CD14-positive monocyte (primary cell): ENCODE results near the gene RAVER1. TPM values are rescaled to one million over a fixed set of nuclear protein-coding genes. Genes with fewer than 3 reads are reported as not detected.
A peak's percentile ranks its signal among the peaks of the same experiment; 100 is the strongest.

Source experiments
- DNase-seq, 3 donors: peaks; one replicate each; pipeline ENCODE4 v3.0.0-alpha.2; 2011 to 2022
- H2AFZ ChIP-seq: 2 replicates; pipeline ENCODE4 v1.6.0; 2012; ENCODE audit warnings: mild to moderate bottlenecking, low read depth, low read length, inconsistent platforms; ENCODE audit not compliant: insufficient read depth, poor library complexity, severe bottlenecking
- H3K27ac ChIP-seq, 2 donors: 1 replicate in 1 of 2; 2 replicates in 1 of 2; pipeline ENCODE4 v1.5.1; 2012 to 2013; ENCODE audit warnings: low read length in 2 of 2, control low read depth in 1 of 2, inconsistent platforms in 1 of 2, low read depth in 1 of 2, mild to moderate bottlenecking in 1 of 2
- H3K27me3 ChIP-seq, 2 donors: one replicate each; pipeline versions ENCODE4 v1.6.0 to v1.6.1; 2011 to 2013; ENCODE audit warnings: low read length in 2 of 2; ENCODE audit not compliant: control insufficient read depth in 2 of 2, insufficient read depth in 2 of 2
- H3K36me3 ChIP-seq, 2 donors: replicated peaks in 1 of 2; 1 replicate in 1 of 2; 2 replicates in 1 of 2; pipeline versions ENCODE4 v1.5.1 to v1.6.1; 2012 to 2013; ENCODE audit warnings: low read length in 2 of 2, control low read depth in 1 of 2, inconsistent platforms in 1 of 2, mild to moderate bottlenecking in 1 of 2; ENCODE audit not compliant: insufficient read depth in 2 of 2, control insufficient read depth in 1 of 2
- H3K4me1 ChIP-seq, 2 donors: 1 replicate in 1 of 2; 2 replicates in 1 of 2; pipeline versions ENCODE4 v1.5.1 to v1.6.1; 2012 to 2013; ENCODE audit warnings: low read length in 2 of 2, control low read depth in 1 of 2, inconsistent platforms in 1 of 2, mild to moderate bottlenecking in 1 of 2, moderate library complexity in 1 of 2; ENCODE audit not compliant: insufficient read depth in 2 of 2, control insufficient read depth in 1 of 2
- H3K4me2 ChIP-seq: replicated peaks from 2 replicates; pipeline ENCODE3; 2012; ENCODE audit warnings: low read length, moderate library complexity, mild to moderate bottlenecking; ENCODE audit not compliant: poor library complexity, severe bottlenecking; ENCODE audit errors: extremely low read depth
- H3K4me3 ChIP-seq, 3 experiments: fragments of 200-600 bp in 1 of 3; sonication (generic) in 1 of 3; replicated peaks in 1 of 3; 1 replicate in 2 of 3; 2 replicates in 1 of 3; pipeline ENCODE4 v1.5.1; 2011 to 2013; ENCODE audit warnings: low read length in 3 of 3, mild to moderate bottlenecking in 3 of 3, control low read depth in 2 of 3, low read depth in 2 of 3, inconsistent platforms in 1 of 3, moderate library complexity in 1 of 3
- H3K79me2 ChIP-seq: 2 replicates; pipeline ENCODE4 v1.6.0; 2012; ENCODE audit warnings: mild to moderate bottlenecking, control low read depth, inconsistent platforms, low read length, moderate library complexity; ENCODE audit not compliant: insufficient read depth
- H3K9ac ChIP-seq: 2 replicates; pipeline ENCODE4 v1.6.0; 2017; ENCODE audit warnings: low read length, mild to moderate bottlenecking; ENCODE audit not compliant: insufficient read depth, poor library complexity, severe bottlenecking
- H3K9me3 ChIP-seq, 2 donors: replicated peaks in 1 of 2; 1 replicate in 1 of 2; 2 replicates in 1 of 2; pipeline versions ENCODE4 v1.5.1 to v1.6.1; 2012 to 2013; ENCODE audit warnings: low read length in 2 of 2, control low read depth in 1 of 2; ENCODE audit not compliant: control insufficient read depth in 1 of 2, insufficient read depth in 1 of 2
- H4K20me1 ChIP-seq: 2 replicates; pipeline ENCODE4 v1.6.0; 2012; ENCODE audit warnings: mild to moderate bottlenecking, low read length, control low read depth, moderate library complexity; ENCODE audit not compliant: insufficient read depth
- H3K27ac Mint-ChIP-seq, 7 donors: one replicate each; pipeline ENCODE4 v1.8.0; 2020; ENCODE audit warnings: mild to moderate bottlenecking in 7 of 7, mixed read lengths in 7 of 7, moderate library complexity in 6 of 7, inconsistent platforms in 2 of 7
- H3K27me3 Mint-ChIP-seq, 3 donors: one replicate each; pipeline ENCODE4 v1.8.0; 2021 to 2022; ENCODE audit warnings: low read depth in 3 of 3, mild to moderate bottlenecking in 3 of 3, mixed read lengths in 3 of 3, moderate library complexity in 3 of 3, inconsistent platforms in 1 of 3
- H3K36me3 Mint-ChIP-seq, 2 donors: one replicate each; pipeline ENCODE4 v1.8.0; 2020; ENCODE audit warnings: mixed read lengths in 2 of 2, inconsistent platforms in 1 of 2, mild to moderate bottlenecking in 1 of 2
- H3K4me1 Mint-ChIP-seq: one replicate; pipeline ENCODE4 v1.8.0; 2020; ENCODE audit warnings: mild to moderate bottlenecking, mixed read lengths
- H3K4me3 Mint-ChIP-seq, 2 donors: one replicate each; pipeline ENCODE4 v1.8.0; 2020; ENCODE audit warnings: mild to moderate bottlenecking in 2 of 2, mixed read lengths in 2 of 2, moderate library complexity in 1 of 2
- H3K9me3 Mint-ChIP-seq, 7 donors: one replicate each; pipeline ENCODE4 v1.8.0; 2020 to 2022; ENCODE audit warnings: mixed read lengths in 7 of 7, mild to moderate bottlenecking in 6 of 7, moderate library complexity in 6 of 7, inconsistent platforms in 2 of 7
- WGBS: methylation state at CpG from one replicate; pipeline ENCODE4 v1.1.5; 2013; ENCODE audit warnings: missing lambda C conversion rate; ENCODE audit not compliant: insufficient coverage; 5-methylcytosine and 5-hydroxymethylcytosine counted together
- intact Hi-C, 2 donors: fragments of 100-400 bp; cut with micrococcal nuclease; formaldehyde crosslinking; loops; one replicate each; pipeline versions ENCODE4 v1.15.0 to v1.15.1; 2023
- polyA plus RNA-seq, 3 donors: library from polyadenylated mRNA; depleted of rRNA in 1 of 3; unstranded in 2 of 3; stranded (reverse) in 1 of 3; fragments of 300-500 nt in 2 of 3; fragments of >200 nt in 1 of 3; fragmentation: Illumina TruSeq in 2 of 3; gene quantifications; 1 replicate in 2 of 3; 2 replicates in 1 of 3; pipeline ENCODE4 v1.2.3, GENCODE V29; 2012 to 2021
- TF ChIP-seq, protein P1 (sequence below): fragments of 200-600 bp; IDR thresholded peaks from one replicate; pipeline ENCODE4 v1.8.0; 2022; ENCODE audit warnings: antibody characterized with exemption, mild to moderate bottlenecking

RAVER1 gene
- polyA plus RNA-seq, 3 donors: 6.0 to 20.7 (median 9.0) TPM

DNA sequence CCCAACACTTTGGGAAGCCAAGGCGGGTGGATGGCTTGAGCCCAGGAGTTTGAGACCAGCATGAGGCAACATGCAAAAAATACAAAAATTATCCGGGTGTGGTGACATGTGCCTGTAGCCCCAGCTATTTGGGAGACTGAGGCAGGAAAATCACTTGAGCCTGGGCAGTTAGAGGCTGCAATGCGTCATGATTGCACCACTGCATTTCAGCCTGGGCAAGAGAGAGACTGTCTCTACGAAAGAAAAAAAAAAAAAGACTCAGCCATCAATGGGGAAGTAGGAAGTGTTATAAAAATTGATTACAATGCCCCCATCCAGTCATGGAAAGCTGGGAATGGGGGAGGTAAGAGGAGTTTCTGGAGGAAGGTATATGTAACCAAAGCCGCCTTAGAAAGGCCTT is 41.6 kb upstream of the RAVER1 start:
- Histone ChIP-seq H3K4me1 (peaks cover 52 to 56% of the 10 kb centered on the region in 2 donors), H3K27ac (peak overlapping the region; percentile 30 to 40), H3K79me2 (peaks cover 63% of the 10 kb centered on the region), H4K20me1 (peaks cover 10% of the 10 kb centered on the region), H3K4me3 (no peak overlapping the region), H3K27me3 (no peaks in the 10 kb centered on the region), H3K4me2 (peak overlapping the region; percentile 11), H3K36me3 (peaks cover 35 to 36% of the 10 kb centered on the region in 2 donors), H3K9ac (no peak overlapping the region), H3K9me3 (no peaks in the 10 kb centered on the region), H2AFZ (no peak overlapping the region)
- WGBS: 50% methylated on average over 3 of the region's 5 CpGs
- no peaks in the 10 kb centered on the region for H3K9me3 Mint-ChIP-seq
- peaks cover 32 to 65% of the 10 kb centered on the region in 2 donors for H3K36me3 Mint-ChIP-seq
- peak overlapping the region; percentile 66 to 97 (median 86) for H3K27ac Mint-ChIP-seq
- peak; percentile 49 to 78 (median 65) for DNase-seq
- TF ChIP-seq, protein P1, sequence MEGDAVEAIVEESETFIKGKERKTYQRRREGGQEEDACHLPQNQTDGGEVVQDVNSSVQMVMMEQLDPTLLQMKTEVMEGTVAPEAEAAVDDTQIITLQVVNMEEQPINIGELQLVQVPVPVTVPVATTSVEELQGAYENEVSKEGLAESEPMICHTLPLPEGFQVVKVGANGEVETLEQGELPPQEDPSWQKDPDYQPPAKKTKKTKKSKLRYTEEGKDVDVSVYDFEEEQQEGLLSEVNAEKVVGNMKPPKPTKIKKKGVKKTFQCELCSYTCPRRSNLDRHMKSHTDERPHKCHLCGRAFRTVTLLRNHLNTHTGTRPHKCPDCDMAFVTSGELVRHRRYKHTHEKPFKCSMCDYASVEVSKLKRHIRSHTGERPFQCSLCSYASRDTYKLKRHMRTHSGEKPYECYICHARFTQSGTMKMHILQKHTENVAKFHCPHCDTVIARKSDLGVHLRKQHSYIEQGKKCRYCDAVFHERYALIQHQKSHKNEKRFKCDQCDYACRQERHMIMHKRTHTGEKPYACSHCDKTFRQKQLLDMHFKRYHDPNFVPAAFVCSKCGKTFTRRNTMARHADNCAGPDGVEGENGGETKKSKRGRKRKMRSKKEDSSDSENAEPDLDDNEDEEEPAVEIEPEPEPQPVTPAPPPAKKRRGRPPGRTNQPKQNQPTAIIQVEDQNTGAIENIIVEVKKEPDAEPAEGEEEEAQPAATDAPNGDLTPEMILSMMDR: no peak
- H3K4me1 Mint-ChIP-seq: peaks cover 46% of the 10 kb centered on the region
- intact Hi-C loops: loop anchor here (5.0 kb wide), 1 partner anchor 43 kb away; the partner anchor contains the start of gene RAVER1 (in 2 of the 2)
- no peak overlapping the region for H3K4me3 Mint-ChIP-seq
- no peaks in the 10 kb centered on the region for H3K27me3 Mint-ChIP-seq

GRCh38 chr19:10372690-10373089 is 39.4 kb upstream of the RAVER1 start:
- H3K4me3 ChIP-seq: peak overlapping the region in 1 of 3 experiments; percentile 29
- Mint-ChIP-seq H3K36me3 (peaks cover 44 to 76% of the 10 kb centered on the region in 2 donors), H3K4me3 (peak overlapping the region; percentile 39 to 65), H3K9me3 (no peaks in the 10 kb centered on the region), H3K27ac (peak overlapping the region; percentile 96 to 99 (median 97)), H3K27me3 (no peaks in the 10 kb centered on the region), H3K4me1 (peaks cover 35% of the 10 kb centered on the region)
- peak overlapping the region; percentile 59 for H3K4me2 ChIP-seq
- intact Hi-C loops: loop anchor here (5.0 kb wide), 1 partner anchor 40 kb away; the partner anchor contains the start of gene RAVER1 (in 2 of the 2)
- H3K4me1 ChIP-seq: peaks cover 33 to 39% of the 10 kb centered on the region in 2 donors
- peaks cover 21% of the 10 kb centered on the region for H4K20me1 ChIP-seq
- H3K27me3 ChIP-seq: no peaks in the 10 kb centered on the region
- H3K27ac ChIP-seq: peak overlapping the region; percentile 85 to 88
- H3K79me2 ChIP-seq: peaks cover 64% of the 10 kb centered on the region
- peak overlapping the region; percentile 43 for H3K9ac ChIP-seq
- peak; percentile 87 to 93 (median 92) for DNase-seq
- H3K9me3 ChIP-seq: no peaks in the 10 kb centered on the region
- H3K36me3 ChIP-seq: peaks cover 45 to 49% of the 10 kb centered on the region in 2 donors
- WGBS: 0% methylated on average over 1 of the region's 3 CpGs
- TF ChIP-seq, protein P1: no peak
- no peak overlapping the region for H2AFZ ChIP-seq
